Neural progenitor cell (in vitro differentiated cells): Measurements from ENCODE around the gene HYCC1. TPM values are rescaled to one million over a fixed set of nuclear protein-coding genes. Genes with fewer than 3 reads are reported as not detected.

Experiments used
- DNase-seq: peaks from one replicate; pipeline ENCODE4 v3.0.0-alpha.2; 2016; ENCODE audit warnings: low spot score
- H2AFZ ChIP-seq: fragments of 200-600 bp; sonication (generic); replicated peaks from 2 replicates; pipeline ENCODE4 v1.6.1; 2016; ENCODE audit warnings: antibody characterized with exemption
- H3F3A ChIP-seq: fragments of 200-600 bp; sonication (generic); 2 replicates; pipeline ENCODE4 v1.6.1; 2016; ENCODE audit warnings: antibody characterized with exemption, low read depth
- H3K27ac ChIP-seq: fragments of 200-600 bp; sonication (generic); 2 replicates; pipeline ENCODE4 v1.5.1; 2016; ENCODE audit warnings: mild to moderate bottlenecking
- H3K27me3 ChIP-seq: fragments of 200-600 bp; sonication (generic); 2 replicates; pipeline ENCODE4 v1.6.1; 2016; ENCODE audit warnings: mild to moderate bottlenecking, moderate library complexity
- H3K36me3 ChIP-seq: fragments of 200-600 bp; sonication (generic); 2 replicates; pipeline ENCODE4 v1.5.1; 2016
- H3K4me1 ChIP-seq: fragments of 200-600 bp; sonication (generic); 2 replicates; pipeline ENCODE4 v1.6.1; 2016; ENCODE audit warnings: mixed run types
- H3K4me2 ChIP-seq: fragments of 200-600 bp; sonication (generic); 2 replicates; pipeline ENCODE4 v1.6.1; 2016
- H3K4me3 ChIP-seq: fragments of 200-600 bp; sonication (generic); 2 replicates; pipeline ENCODE4 v1.5.1; 2016
- H3K79me2 ChIP-seq: fragments of 200-600 bp; sonication (generic); 2 replicates; pipeline ENCODE4 v1.6.1; 2016; ENCODE audit warnings: low read depth
- H3K9ac ChIP-seq: fragments of 200-600 bp; sonication (generic); 2 replicates; pipeline ENCODE4 v1.6.1; 2016
- H3K9me3 ChIP-seq: fragments of 200-600 bp; sonication (generic); 2 replicates; pipeline ENCODE4 v1.5.1; 2016; ENCODE audit warnings: low read depth
- H4K20me1 ChIP-seq: fragments of 200-600 bp; sonication (generic); 2 replicates; pipeline ENCODE4 v1.6.1; 2016; ENCODE audit warnings: low read depth
- H3K27ac Mint-ChIP-seq: 3 replicates; pipeline ENCODE4 v1.8.0; 2021; ENCODE audit warnings: mixed read lengths
- H3K27me3 Mint-ChIP-seq: 2 replicates; pipeline ENCODE4 v1.8.0; 2022; ENCODE audit warnings: low read depth, mild to moderate bottlenecking, inconsistent platforms, moderate library complexity, mixed read lengths; ENCODE audit not compliant: insufficient read depth
- H3K36me3 Mint-ChIP-seq: 3 replicates; pipeline ENCODE4 v1.8.0; 2021; ENCODE audit warnings: mixed read lengths
- H3K4me1 Mint-ChIP-seq: 3 replicates; pipeline ENCODE4 v1.8.0; 2021; ENCODE audit warnings: mixed read lengths
- H3K4me3 Mint-ChIP-seq: 3 replicates; pipeline ENCODE4 v1.8.0; 2021; ENCODE audit warnings: mild to moderate bottlenecking, moderate library complexity, mixed read lengths
- H3K9me3 Mint-ChIP-seq: 3 replicates; pipeline ENCODE4 v1.8.0; 2020; ENCODE audit warnings: mixed read lengths
- EZH2 ChIP-seq: fragments of 200-600 bp; sonication (generic); IDR thresholded peaks from 2 replicates; pipeline ENCODE4 v1.6.1; 2017; ENCODE audit warnings: antibody characterized with exemption, mild to moderate bottlenecking, moderate library complexity
- EZH2phosphoT487 ChIP-seq: fragments of 200-600 bp; sonication (generic); IDR thresholded peaks from 2 replicates; pipeline ENCODE4 v1.6.1; 2017; ENCODE audit warnings: antibody characterized with exemption
- total RNA-seq: library from RNA; depleted of rRNA; stranded (reverse); fragments of >200 nt; gene quantifications from 2 replicates; pipeline ENCODE4 v1.2.3, GENCODE V29; 2015; ENCODE audit warnings: low replicate concordance
- TF ChIP-seq, protein P1 (sequence below): fragments of 200-600 bp; sonication (generic); IDR thresholded peaks from 2 replicates; pipeline ENCODE4 v1.5.1; 2017; ENCODE audit warnings: antibody characterized with exemption, mild to moderate bottlenecking

The HYCC1 gene
- total RNA-seq, 1 donor from 2014 or later, result 148 TPM

DNA sequence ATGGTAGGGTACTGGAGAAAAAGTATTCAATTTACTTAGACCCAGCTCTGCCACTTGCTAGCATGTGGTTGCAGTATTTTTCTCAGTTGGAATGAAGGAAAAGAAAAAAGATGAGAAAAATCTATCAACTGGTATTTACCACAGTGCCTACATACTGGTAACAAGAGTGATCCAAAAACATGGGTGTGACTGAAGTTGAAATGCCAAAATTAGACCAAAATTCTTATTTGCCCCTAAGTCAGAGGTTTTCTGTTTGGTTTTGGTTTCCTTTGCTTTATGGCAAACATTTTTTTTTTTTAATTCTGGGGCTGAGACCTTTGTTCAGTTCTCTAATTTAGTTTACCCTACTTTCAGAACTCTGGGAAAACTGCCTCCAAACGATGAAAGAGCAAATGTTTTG is 12.3 kb downstream of the HYCC1 start:
- H3K27ac Mint-ChIP-seq, result no peak overlapping the region
- H3K9me3 Mint-ChIP-seq, result no peaks in the 10 kb centered on the region
- Histone ChIP-seq H3K9me3 (no peaks in the 10 kb centered on the region), H3K79me2 (peaks cover 92% of the 10 kb centered on the region), H3K4me1 (peaks cover 19% of the 10 kb centered on the region), H3K27ac (no peak overlapping the region), H2AFZ (no peak overlapping the region), H3F3A (no peaks in the 10 kb centered on the region), H3K4me3 (no peak overlapping the region), H3K4me2 (no peak overlapping the region), H3K36me3 (no peaks in the 10 kb centered on the region), H3K27me3 (no peaks in the 10 kb centered on the region), H3K9ac (no peak overlapping the region), H4K20me1 (no peaks in the 10 kb centered on the region)
- no peak for DNase-seq
- no peaks in the 10 kb centered on the region for H3K36me3 Mint-ChIP-seq
- TF ChIP-seq EZH2phosphoT487, result no peak
- TF ChIP-seq, protein P1, sequence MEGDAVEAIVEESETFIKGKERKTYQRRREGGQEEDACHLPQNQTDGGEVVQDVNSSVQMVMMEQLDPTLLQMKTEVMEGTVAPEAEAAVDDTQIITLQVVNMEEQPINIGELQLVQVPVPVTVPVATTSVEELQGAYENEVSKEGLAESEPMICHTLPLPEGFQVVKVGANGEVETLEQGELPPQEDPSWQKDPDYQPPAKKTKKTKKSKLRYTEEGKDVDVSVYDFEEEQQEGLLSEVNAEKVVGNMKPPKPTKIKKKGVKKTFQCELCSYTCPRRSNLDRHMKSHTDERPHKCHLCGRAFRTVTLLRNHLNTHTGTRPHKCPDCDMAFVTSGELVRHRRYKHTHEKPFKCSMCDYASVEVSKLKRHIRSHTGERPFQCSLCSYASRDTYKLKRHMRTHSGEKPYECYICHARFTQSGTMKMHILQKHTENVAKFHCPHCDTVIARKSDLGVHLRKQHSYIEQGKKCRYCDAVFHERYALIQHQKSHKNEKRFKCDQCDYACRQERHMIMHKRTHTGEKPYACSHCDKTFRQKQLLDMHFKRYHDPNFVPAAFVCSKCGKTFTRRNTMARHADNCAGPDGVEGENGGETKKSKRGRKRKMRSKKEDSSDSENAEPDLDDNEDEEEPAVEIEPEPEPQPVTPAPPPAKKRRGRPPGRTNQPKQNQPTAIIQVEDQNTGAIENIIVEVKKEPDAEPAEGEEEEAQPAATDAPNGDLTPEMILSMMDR, result no peak
- TF ChIP-seq EZH2, result no peak
- no peaks in the 10 kb centered on the region for H3K4me1 Mint-ChIP-seq
- H3K4me3 Mint-ChIP-seq, result no peak overlapping the region
- no peaks in the 10 kb centered on the region for H3K27me3 Mint-ChIP-seq

DNA sequence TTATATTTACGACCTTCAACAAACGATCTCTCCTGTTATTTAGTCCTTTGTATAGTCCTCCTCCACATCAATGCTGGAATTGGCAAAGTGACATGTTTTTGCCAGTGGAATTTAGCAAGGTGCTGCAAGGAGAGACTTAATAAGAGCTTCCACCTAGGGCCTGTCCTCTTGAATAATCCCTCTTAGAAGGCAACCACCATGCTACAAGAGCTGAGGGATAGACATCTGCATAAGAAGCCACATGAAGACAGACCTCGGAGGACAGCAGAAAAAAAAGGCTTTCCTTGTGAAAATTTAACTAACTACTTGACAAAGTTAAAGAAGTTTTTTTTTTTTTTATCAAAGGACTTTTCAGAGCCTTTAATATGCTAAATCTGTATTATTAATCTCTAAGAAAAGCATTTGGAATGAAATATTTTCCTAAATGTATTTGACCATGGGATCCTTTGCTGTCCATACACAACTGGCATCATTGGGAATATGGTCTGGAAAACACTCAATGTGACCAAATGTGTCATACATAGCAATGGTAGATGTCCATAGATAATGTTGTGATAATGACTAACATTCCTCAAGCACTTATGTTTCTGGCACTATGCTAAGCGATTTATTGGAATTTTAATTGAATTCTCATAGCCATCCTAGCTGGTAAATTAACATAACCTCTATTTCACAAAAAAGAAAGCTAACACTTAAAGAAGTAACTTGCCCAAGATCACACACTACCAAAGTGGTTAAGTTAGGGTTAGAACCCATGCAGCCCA is 13.2 kb downstream of the HYCC1 start:
- no peaks in the 10 kb centered on the region for H3K36me3 ChIP-seq
- H3K4me1 Mint-ChIP-seq, result no peaks in the 10 kb centered on the region
- H3K27me3 ChIP-seq, result no peaks in the 10 kb centered on the region
- H3K4me3 ChIP-seq, result no peak overlapping the region
- TF ChIP-seq EZH2phosphoT487 (no peak), EZH2 (no peak)
- TF ChIP-seq, protein P1, result no peak
- H3K4me2 ChIP-seq, result no peak overlapping the region
- H4K20me1 ChIP-seq, result no peaks in the 10 kb centered on the region
- no peak overlapping the region for H3K27ac Mint-ChIP-seq
- no peak overlapping the region for H3K4me3 Mint-ChIP-seq
- no peaks in the 10 kb centered on the region for H3F3A ChIP-seq
- no peak overlapping the region for H3K27ac ChIP-seq
- H3K79me2 ChIP-seq, result peaks cover 94% of the 10 kb centered on the region
- no peak overlapping the region for H3K9ac ChIP-seq
- H2AFZ ChIP-seq, result no peak overlapping the region
- H3K27me3 Mint-ChIP-seq, result no peaks in the 10 kb centered on the region
- no peak for DNase-seq
- no peaks in the 10 kb centered on the region for H3K9me3 ChIP-seq
- no peaks in the 10 kb centered on the region for H3K9me3 Mint-ChIP-seq
- peaks cover 19% of the 10 kb centered on the region for H3K4me1 ChIP-seq
- no peaks in the 10 kb centered on the region for H3K36me3 Mint-ChIP-seq

DNA sequence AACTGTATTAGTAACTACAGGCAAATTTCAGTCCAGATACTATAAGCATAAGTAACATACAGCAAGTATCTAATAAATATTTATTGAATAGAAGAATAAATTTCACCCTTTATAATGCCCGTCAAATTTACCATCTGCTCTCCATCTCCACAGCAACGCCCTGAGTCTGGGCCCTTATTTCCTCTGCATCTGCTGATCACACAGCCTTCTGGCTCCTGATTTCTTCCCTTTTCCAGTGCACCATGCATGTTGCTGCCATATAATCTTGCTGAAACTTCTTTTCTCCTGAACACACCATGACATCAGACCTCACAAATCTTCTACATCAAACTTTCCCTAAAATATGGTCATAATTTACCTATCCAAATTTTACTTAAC is 15.4 kb downstream of the HYCC1 start:
- no peak overlapping the region for H3K4me3 ChIP-seq
- peaks cover 82% of the 10 kb centered on the region for H3K79me2 ChIP-seq
- H3K9ac ChIP-seq, result no peak overlapping the region
- H3F3A ChIP-seq, result no peaks in the 10 kb centered on the region
- Mint-ChIP-seq H3K36me3 (no peaks in the 10 kb centered on the region), H3K4me1 (no peaks in the 10 kb centered on the region), H3K9me3 (no peaks in the 10 kb centered on the region), H3K4me3 (no peak overlapping the region), H3K27ac (no peak overlapping the region), H3K27me3 (no peaks in the 10 kb centered on the region)
- H3K9me3 ChIP-seq, result no peaks in the 10 kb centered on the region
- no peaks in the 10 kb centered on the region for H3K36me3 ChIP-seq
- H2AFZ ChIP-seq, result no peak overlapping the region
- no peak for DNase-seq
- H3K4me1 ChIP-seq, result peaks cover 9% of the 10 kb centered on the region
- no peaks in the 10 kb centered on the region for H3K27me3 ChIP-seq
- TF ChIP-seq EZH2 (no peak), EZH2phosphoT487 (no peak)
- TF ChIP-seq, protein P1, result no peak
- no peaks in the 10 kb centered on the region for H4K20me1 ChIP-seq
- no peak overlapping the region for H3K4me2 ChIP-seq
- no peak overlapping the region for H3K27ac ChIP-seq
